Esophagus (tissue), 2 donors: ENCODE measurements around the gene AVP. TPM values are rescaled to one million over a fixed set of nuclear protein-coding genes. Genes with fewer than 3 reads are reported as not detected.
"Not testable (repeated sequence)": the region's sequence is repeated elsewhere in the genome, so short reads cannot be mapped to it uniquely, and the experiment has no call there.

ENCODE experiments used
- H3K27ac ChIP-seq, 2 donors: one replicate each; pipeline ENCODE4 v1.5.1; 2013; ENCODE audit warnings: low read depth in 2 of 2, mild to moderate bottlenecking in 2 of 2, inconsistent platforms in 1 of 2, low read length in 1 of 2, moderate library complexity in 1 of 2
- H3K27me3 ChIP-seq, 2 donors: one replicate each; pipeline ENCODE4 v1.6.1; 2013; ENCODE audit warnings: low read length in 2 of 2, control low read depth in 1 of 2, mild to moderate bottlenecking in 1 of 2; ENCODE audit not compliant: insufficient read depth in 2 of 2, control insufficient read depth in 1 of 2
- H3K36me3 ChIP-seq, 2 donors: one replicate each; pipeline ENCODE4 v1.6.1; 2013; ENCODE audit warnings: low read length in 1 of 2; ENCODE audit not compliant: control insufficient read depth in 2 of 2, insufficient read depth in 2 of 2
- H3K4me1 ChIP-seq, 2 donors: one replicate each; pipeline ENCODE4 v1.6.1; 2013; ENCODE audit warnings: low read length in 1 of 2; ENCODE audit not compliant: control insufficient read depth in 2 of 2, insufficient read depth in 2 of 2
- H3K4me3 ChIP-seq, 2 donors: one replicate each; pipeline ENCODE4 v1.5.1; 2013; ENCODE audit warnings: low read length in 2 of 2, mild to moderate bottlenecking in 2 of 2, low read depth in 1 of 2, moderate library complexity in 1 of 2
- H3K9me3 ChIP-seq, 2 donors: one replicate each; pipeline ENCODE4 v1.6.1; 2013; ENCODE audit warnings: mild to moderate bottlenecking in 2 of 2, low read depth in 1 of 2, low read length in 1 of 2, moderate library complexity in 1 of 2; ENCODE audit not compliant: control insufficient read depth in 2 of 2, insufficient read depth in 1 of 2
- WGBS, 2 donors: extraction: QIAGEN DNeasy Blood & Tissue Kit; methylation state at CpG; one replicate each; pipeline ENCODE4 v1.1.7; 2013; 5-methylcytosine and 5-hydroxymethylcytosine counted together
- polyA plus RNA-seq, 2 donors: library from polyadenylated mRNA; stranded (reverse); fragments of 200-250 nt; gene quantifications; one replicate each; pipeline ENCODE4 v1.2.3, GENCODE V29; 2013
- donor health status: healthy with polysubstance abuse.
- donor health status: Bipolar disorder and iron deficiency.

The AVP gene
- polyA plus RNA-seq, 2 donors = not detected

DNA sequence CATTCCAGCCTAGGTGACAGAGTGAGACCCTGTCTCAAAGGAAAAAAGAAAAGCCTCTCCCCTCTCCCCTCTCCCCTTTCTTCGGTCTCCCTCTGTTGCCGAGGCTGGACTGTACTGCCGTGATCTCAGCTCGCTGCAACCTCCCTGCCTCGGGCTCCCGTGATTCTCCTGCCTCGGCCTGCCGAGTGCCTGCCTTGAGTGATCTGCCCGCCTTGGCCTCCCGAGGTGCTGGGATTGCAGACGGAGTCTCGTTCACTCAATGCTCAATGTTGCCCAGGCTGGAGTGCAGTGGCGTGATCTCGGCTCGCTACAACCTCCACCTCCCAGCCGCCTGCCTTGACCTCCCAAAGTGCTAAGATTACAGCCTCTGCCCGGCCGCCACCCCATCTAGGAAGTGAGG is 39.6 kb upstream of the AVP start:
- 97 to 98% methylated on average over 14 to 18 of the region's 18 CpGs for WGBS, 2 donors
- H3K4me3 ChIP-seq, H3K27ac ChIP-seq, H3K4me1 ChIP-seq, H3K27me3 ChIP-seq, H3K9me3 ChIP-seq: not testable (repeated sequence)
- peaks cover 3 to 17% of the 10 kb centered on the region in 2 donors for H3K36me3 ChIP-seq

DNA sequence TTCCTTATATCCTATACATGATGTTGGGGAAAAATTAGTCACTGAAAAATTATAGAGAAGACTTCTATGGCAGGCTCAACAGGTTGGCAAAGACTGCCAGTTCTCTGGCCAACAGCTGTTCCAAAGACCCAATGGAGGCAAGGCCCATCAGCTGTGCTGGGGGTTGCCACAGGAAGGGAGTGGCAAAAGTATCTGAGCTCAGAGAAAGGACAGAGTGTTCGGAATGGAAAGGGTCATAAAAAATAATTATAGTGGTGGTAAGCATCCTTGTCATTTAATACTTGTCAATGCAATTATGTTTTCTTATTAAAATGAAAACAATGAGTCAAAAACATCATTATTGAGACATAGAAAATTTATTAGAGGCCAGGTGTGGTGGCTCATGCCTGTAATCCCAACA is 39.0 kb upstream of the AVP start:
- Histone ChIP-seq H3K36me3 (peaks cover 3 to 17% of the 10 kb centered on the region in 2 donors), H3K9me3 (peaks cover 0 to 2% of the 10 kb centered on the region in 2 donors), H3K4me3 (no peak overlapping the region), H3K27me3 (no peaks in the 10 kb centered on the region), H3K27ac (no peak overlapping the region), H3K4me1 (no peaks in the 10 kb centered on the region)
- 76 to 90% methylated on average over 1 of the region's 1 CpG for WGBS, 2 donors

DNA sequence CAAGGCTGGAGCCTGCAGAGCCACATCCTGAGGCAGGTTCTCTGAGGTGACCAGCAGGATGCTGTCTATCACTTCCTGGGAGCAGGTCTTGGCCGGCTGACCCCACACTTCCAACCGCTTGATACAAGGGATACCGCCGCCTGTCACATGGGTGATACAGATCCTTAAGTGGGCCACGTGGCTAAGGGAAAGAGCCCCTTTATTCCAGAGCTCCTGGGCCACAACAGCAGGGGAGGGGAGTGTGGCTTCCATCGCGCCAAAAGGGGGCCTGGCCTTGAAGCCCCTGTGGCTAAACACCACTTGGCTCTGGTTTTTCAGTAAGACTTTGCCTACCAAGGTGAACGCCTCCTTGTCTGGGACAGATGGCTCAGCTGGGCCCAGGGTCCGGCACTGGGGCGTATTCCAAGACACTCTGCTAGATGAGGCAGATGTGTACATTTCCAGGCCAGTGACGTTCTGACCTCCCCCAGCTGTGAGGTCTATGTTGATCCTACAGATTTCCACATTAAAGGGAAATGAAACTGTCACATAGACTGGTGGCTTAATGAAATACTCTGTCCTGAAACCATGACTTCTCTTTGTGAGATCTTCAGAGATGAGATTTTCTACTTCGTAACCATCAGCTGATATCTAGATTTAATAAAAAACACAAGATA is 37.6 kb upstream of the AVP start:
- Histone ChIP-seq H3K4me3 (no peak overlapping the region), H3K9me3 (peaks cover 0 to 2% of the 10 kb centered on the region in 2 donors), H3K36me3 (peaks cover 3 to 17% of the 10 kb centered on the region in 2 donors), H3K4me1 (no peaks in the 10 kb centered on the region), H3K27me3 (no peaks in the 10 kb centered on the region), H3K27ac (no peak overlapping the region)
- WGBS, 2 donors = 92 to 96% methylated on average over 12 of the region's 12 CpGs

DNA sequence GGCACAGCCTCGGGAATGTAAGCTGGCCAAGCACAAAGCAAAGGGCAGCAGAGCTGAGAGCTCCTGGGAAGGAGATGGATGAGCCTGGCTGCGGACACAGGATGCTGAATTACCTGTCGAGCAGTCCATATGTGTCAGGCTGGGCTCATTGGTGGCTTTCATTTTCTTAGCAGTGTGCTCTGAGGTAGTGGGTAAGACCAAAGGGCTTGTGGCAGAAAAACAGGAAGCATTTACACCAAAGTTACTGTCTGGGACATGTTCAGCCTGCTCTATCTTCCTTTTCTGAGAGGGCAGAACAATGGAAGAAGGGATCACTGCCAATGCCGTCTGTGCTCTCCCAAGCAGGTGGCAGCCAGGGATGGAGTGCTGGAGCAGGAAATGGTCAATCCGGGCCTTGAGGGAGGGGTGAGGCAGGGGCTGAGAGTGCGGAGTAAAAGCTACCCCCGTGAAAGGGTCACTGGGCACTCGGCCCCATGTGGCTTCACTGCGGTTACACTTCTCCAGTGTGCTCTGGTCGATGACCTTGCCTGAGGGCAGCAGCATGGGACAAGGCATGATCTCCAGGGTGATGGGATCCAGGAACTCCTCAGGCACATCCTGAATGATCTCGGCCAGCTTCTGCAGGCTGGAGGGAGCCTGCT is 36.9 kb upstream of the AVP start:
- Histone ChIP-seq H3K4me3 (no peak overlapping the region), H3K4me1 (no peaks in the 10 kb centered on the region), H3K27ac (no peak overlapping the region), H3K9me3 (peaks cover 0 to 2% of the 10 kb centered on the region in 2 donors), H3K27me3 (no peaks in the 10 kb centered on the region), H3K36me3 (peaks cover 3 to 17% of the 10 kb centered on the region in 2 donors)
- 73 to 77% methylated on average over 11 of the region's 11 CpGs for WGBS, 2 donors

DNA sequence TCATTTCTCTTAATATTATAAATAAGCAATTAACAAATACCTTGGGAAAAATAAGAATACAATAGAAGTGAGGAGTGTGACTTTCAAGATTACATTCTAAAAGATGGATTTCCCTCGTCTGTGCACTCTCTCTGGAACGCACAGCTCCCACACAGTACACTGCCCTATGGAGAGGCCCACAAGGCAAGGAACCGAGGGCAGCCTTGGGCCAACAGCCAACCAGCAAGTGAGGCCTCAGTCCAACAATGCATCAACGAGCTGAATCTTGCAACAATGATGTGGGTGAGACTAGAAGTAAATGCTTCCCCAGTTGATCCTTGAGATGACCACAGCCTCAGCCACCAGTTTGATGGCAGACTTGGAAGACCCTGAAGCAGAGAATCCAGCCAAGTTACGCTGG is 34.5 kb upstream of the AVP start:
- 66 to 70% methylated on average over 5 of the region's 5 CpGs for WGBS, 2 donors
- peaks cover 3 to 17% of the 10 kb centered on the region in 2 donors for H3K36me3 ChIP-seq
- H3K27ac ChIP-seq = no peak overlapping the region
- H3K4me1 ChIP-seq = no peaks in the 10 kb centered on the region
- H3K4me3 ChIP-seq = no peak overlapping the region
- peaks cover 0 to 2% of the 10 kb centered on the region in 2 donors for H3K9me3 ChIP-seq
- no peaks in the 10 kb centered on the region for H3K27me3 ChIP-seq

DNA sequence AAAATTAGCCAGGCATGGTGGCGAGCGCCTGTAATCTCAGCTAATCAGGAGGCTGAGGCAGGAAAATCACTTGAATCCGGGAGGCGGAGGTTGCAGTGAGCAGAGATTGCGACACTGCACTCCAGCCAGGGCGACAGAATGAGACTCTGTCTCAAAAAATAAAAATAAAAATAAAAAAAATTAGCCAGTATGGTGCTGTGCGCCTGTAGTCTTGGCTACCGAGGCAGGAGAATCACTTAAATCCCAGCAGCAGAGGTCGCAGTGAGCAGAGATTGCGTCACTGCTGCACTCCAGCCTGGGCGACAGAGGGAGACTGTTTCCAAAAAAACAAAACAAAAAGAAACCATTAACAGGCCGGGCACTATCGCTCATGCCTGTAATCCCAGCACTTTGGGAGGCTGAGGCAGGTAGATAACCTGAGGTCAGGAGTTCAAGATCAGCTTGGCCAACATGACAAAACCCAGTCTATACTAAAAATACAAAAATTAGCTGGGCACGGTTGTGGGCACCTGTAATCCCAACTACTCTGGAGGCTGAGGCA is 33.4 kb upstream of the AVP start:
- not testable (repeated sequence) for H3K9me3 ChIP-seq, H3K27ac ChIP-seq, H3K4me3 ChIP-seq, H3K4me1 ChIP-seq, H3K27me3 ChIP-seq
- peaks cover 3 to 20% of the 10 kb centered on the region in 2 donors for H3K36me3 ChIP-seq
- 68 to 69% methylated on average over 14 of the region's 14 CpGs for WGBS, 2 donors

DNA sequence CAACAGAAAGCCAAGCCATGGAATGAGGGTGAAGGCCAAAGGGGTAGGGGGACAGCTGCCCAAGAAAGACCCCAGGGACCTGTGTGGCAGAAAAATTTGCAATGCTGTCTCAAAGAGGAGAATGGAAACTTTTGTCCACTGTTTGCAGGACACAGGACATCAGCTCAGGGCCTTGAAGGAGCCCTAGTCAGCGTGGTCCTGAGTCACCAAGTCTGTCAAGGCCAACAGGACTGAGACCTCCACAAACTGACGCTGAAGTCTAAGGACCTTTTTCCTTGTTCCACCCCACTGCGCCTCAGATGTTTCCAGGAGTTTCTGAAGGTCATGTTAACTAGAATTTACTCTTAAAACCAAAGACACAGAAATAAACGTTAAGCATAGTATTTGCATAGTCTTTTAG is 31.8 kb upstream of the AVP start:
- Histone ChIP-seq H3K27ac (no peak overlapping the region), H3K4me3 (no peak overlapping the region), H3K4me1 (no peaks in the 10 kb centered on the region), H3K36me3 (peaks cover under 1 to 7% of the 10 kb centered on the region in 2 donors), H3K9me3 (peaks cover 0 to 2% of the 10 kb centered on the region in 2 donors), H3K27me3 (no peaks in the 10 kb centered on the region)
- WGBS, 2 donors = 83 to 84% methylated on average over 4 of the region's 4 CpGs

DNA sequence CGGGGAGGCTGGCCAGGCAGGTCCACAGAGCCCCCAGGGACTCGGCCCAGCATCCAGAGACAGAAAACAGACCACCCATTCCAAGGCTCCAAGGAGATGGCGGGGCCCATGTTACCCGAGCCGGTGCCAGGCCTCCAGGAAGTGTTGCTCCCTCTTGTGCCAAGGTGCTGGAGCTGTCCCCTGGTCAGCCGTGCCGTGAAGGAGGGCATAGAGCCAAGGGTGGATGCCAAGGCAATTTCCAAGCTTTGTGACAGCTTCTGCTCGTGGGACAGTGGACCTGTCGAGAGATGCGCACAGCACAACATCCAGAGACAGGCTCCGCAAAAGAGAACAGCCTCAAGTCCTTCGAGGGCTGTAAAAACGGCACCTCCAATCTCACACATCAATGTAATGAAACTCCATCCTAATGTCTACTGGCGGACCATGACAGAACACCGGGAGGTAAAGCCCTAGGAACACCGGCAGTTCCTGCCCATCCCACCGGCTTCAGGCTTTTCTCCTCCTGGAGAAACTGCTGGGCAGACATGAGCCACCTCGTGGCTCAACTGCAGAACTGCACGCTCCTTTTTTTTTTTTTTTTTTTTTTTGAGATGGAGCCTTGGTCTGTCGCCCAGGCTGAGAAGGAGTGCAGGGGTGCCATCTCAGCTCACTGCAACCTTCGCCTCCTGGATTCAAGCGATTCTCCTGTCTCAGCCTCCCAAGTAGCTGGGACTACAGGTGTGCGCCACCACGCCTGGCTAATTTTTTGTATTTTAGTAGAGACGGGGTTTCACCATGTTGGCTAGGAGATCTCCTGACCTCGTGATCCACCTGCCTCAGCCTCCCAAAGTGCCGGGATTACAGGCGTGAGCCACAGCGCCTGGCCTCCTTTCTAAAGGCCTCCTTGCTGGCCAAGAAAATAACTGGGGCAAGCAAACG is 30.9 kb upstream of the AVP start:
- H3K4me1 ChIP-seq = no peaks in the 10 kb centered on the region
- no peaks in the 10 kb centered on the region for H3K27me3 ChIP-seq
- peaks cover 0 to 2% of the 10 kb centered on the region in 2 donors for H3K9me3 ChIP-seq
- H3K4me3 ChIP-seq = no peak overlapping the region
- 52 to 53% methylated on average over 30 of the region's 30 CpGs for WGBS, 2 donors
- no peak overlapping the region for H3K27ac ChIP-seq
- H3K36me3 ChIP-seq = peaks cover 0 to 9% of the 10 kb centered on the region in 2 donors

DNA sequence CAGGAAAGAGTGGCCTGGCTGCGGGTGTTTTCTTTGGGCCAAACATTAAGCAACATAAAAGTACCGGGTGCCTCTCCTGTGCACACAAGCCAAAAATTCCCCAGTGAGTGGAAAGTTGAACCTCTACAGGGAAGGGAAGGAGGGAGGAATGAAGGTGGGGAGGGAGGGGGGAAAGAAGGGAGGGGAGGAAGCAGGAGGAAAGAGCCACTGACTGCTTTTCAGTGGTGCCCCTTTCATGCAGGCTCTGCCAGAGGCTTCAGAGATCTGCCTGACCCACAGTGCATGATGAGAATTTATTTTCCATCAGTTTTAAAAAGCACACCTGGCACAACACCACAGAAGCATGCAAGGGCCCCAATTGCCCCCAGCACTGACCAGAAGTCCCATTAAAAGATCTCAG is 27.5 kb upstream of the AVP start:
- 79 to 87% methylated on average over 2 of the region's 2 CpGs for WGBS, 2 donors
- Histone ChIP-seq H3K4me3 (no peak overlapping the region), H3K9me3 (peaks cover 0 to 2% of the 10 kb centered on the region in 2 donors), H3K27ac (no peak overlapping the region), H3K27me3 (no peaks in the 10 kb centered on the region), H3K4me1 (no peaks in the 10 kb centered on the region), H3K36me3 (peaks cover 4 to 21% of the 10 kb centered on the region in 2 donors)
